Esophagus muscularis mucosa (tissue), 4 donors: Measurements from ENCODE around the gene SLC41A3. TPM values are rescaled to one million over a fixed set of nuclear protein-coding genes. Genes with fewer than 3 reads are reported as not detected.
A peak's percentile ranks its signal among the peaks of the same experiment; 100 is the strongest.

ENCODE experiments used
- DNase-seq: peaks from one replicate; pipeline ENCODE4 v3.0.0-alpha.2; 2017; ENCODE audit errors: extremely low spot score
- H3K27ac ChIP-seq, 4 donors: fragments of 200-600 bp; sonication (generic); replicated peaks in 1 of 4; 1 replicate in 3 of 4; 2 replicates in 1 of 4; pipeline ENCODE4 v1.5.1; 2016 to 2019; ENCODE audit warnings: mild to moderate bottlenecking in 1 of 4
- H3K27me3 ChIP-seq, 4 donors: fragments of 200-600 bp; sonication (generic); one replicate each; pipeline versions ENCODE4 v1.5.1 to v1.6.0; 2016 to 2019
- H3K36me3 ChIP-seq, 4 donors: fragments of 200-600 bp; sonication (generic); one replicate each; pipeline ENCODE4 v1.5.1; 2016 to 2019
- H3K4me1 ChIP-seq, 4 donors: fragments of 200-600 bp; sonication (generic); one replicate each; pipeline ENCODE4 v1.5.1; 2016 to 2019
- H3K4me3 ChIP-seq, 4 donors: fragments of 200-600 bp; sonication (generic); 1 replicate in 2 of 4; 2 replicates in 2 of 4; pipeline ENCODE4 v1.5.1; 2016 to 2019; ENCODE audit warnings: mild to moderate bottlenecking in 4 of 4, moderate library complexity in 1 of 4
- H3K9me3 ChIP-seq, 4 donors: fragments of 200-600 bp; sonication (generic); 1 replicate in 3 of 4; 2 replicates in 1 of 4; pipeline ENCODE4 v1.5.1; 2016 to 2019
- EP300 ChIP-seq: sonication (generic); formaldehyde crosslinking; IDR thresholded peaks from one replicate; pipeline ENCODE4 v1.6.1; 2017; ENCODE audit warnings: antibody characterized with exemption
- POLR2A ChIP-seq: fragments of 450-650 bp; IDR thresholded peaks from one replicate; pipeline ENCODE4 v1.6.1; 2017; ENCODE audit warnings: antibody characterized with exemption, moderate library complexity, mild to moderate bottlenecking, low read depth
- POLR2AphosphoS5 ChIP-seq, 2 donors: sonication (generic); formaldehyde crosslinking; IDR thresholded peaks; one replicate each; pipeline ENCODE4 v1.6.1; 2017; ENCODE audit warnings: antibody characterized with exemption in 2 of 2
- WGBS: methylation state at CpG from one replicate; pipeline ENCODE4 v1.1.5; 2018; 5-methylcytosine and 5-hydroxymethylcytosine counted together
- intact Hi-C: fragments of 100-400 bp; cut with DNase I; formaldehyde crosslinking; loops from one replicate; pipeline ENCODE4 v1.15.1; 2023
- total RNA-seq, 4 donors: library from RNA; depleted of rRNA; stranded (reverse); fragments of >200 nt; gene quantifications; one replicate each; pipeline versions ENCODE4 v1.1.0 to v1.2.1, GENCODE V29; 2016
- TF ChIP-seq, protein P1 (sequence below), 3 experiments: fragments of 200-600 bp in 2 of 3; fragments of 450-650 bp in 1 of 3; sonication (generic) in 2 of 3; IDR thresholded peaks; one replicate each; pipeline ENCODE4 v1.5.1; 2017 to 2019; ENCODE audit warnings: antibody characterized with exemption in 3 of 3, mild to moderate bottlenecking in 2 of 3, moderate library complexity in 1 of 3

The SLC41A3 gene
- total RNA-seq, 4 donors from 2014 or later, result 31.6 to 68.1 (median 38.9) TPM

DNA sequence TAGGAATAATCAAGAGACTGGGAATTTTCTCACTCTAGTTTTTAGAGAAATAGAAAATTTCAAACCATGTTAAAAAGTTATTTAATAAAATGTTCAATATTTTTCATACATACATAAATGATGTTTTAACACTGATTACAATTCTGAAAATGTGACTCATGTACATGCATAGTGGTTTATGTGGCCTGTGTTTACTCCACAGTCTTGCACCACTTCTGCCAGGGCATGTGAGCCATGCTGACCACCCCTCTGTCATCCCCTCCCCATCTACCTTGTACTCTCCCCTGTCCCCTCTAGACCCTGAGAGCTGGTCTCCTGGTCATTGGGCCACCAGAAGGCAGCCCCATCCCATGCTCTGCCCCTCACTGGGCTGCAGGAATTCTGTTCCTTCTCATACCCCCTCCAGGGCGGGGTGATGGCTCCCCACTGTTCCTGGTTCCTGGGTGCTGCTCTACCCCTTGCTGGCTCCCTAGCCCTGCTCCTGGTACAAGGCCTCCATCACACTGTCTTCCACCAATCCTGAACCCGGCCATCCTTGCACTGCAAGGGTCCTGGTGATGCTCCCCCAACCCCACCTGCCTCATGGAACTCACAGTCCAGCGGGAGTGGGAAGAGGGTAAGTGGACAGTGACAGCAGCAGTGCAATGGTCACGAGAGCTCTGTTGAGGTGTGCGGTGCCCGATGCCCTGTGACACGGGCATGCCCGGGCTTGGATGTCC lies 24.2 kb upstream of the SLC41A3 start:
- Histone ChIP-seq H3K27me3 (no peaks in the 10 kb centered on the region), H3K9me3 (no peaks in the 10 kb centered on the region), H3K36me3 (peaks cover 8 to 68% (median 36%) of the 10 kb centered on the region in 4 donors), H3K4me3 (no peak overlapping the region), H3K4me1 (peaks cover 1 to 6% (median 4%) of the 10 kb centered on the region in 4 donors), H3K27ac (no peak overlapping the region)
- WGBS, result 95% methylated on average over 8 of the region's 8 CpGs
- intact Hi-C loops, result no loop called here
- no peak for TF ChIP-seq EP300
- peak; percentile 86 for DNase-seq

DNA sequence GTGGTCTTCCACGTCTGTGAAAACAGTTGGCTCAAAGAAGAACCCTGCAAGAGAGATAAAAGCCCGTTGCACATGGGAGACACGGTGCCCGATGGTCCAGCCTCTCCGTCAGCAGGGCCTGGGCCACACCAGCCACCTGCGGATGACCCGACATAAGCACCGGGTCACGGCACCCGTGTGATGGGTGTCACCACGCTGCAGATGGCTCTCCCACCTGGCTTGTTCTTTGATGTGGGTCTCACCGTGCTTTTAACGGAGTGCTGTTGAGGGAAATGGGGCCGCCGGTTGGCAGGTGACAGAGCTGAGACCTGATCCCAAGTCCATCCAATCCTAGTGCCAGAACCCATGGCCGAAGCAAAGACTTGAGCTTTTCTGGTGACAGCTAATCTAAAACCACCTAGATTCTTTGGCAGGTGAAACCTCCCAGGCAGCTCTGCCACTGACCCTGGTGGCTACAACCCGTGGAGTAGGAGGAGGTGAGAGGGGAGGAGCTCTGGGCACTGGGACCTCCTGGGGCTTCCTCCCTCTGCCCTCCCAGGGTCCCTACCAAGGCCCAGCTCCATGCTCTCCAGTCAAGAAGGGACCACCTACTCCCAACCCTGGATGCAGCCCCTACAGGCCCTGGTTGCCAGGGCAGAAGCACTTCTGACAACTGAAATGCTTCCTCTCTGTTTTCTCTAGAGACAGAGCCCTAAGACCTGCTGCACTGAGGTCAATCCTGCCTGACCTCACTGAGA lies 23.4 kb upstream of the SLC41A3 start:
- Histone ChIP-seq H3K4me3 (no peak overlapping the region), H3K27ac (no peak overlapping the region), H3K36me3 (peaks cover 8 to 65% (median 36%) of the 10 kb centered on the region in 4 donors), H3K4me1 (peaks cover 9 to 14% (median 12%) of the 10 kb centered on the region in 4 donors), H3K9me3 (no peaks in the 10 kb centered on the region), H3K27me3 (no peaks in the 10 kb centered on the region)
- intact Hi-C loops, result no loop called here
- TF ChIP-seq, protein P1, sequence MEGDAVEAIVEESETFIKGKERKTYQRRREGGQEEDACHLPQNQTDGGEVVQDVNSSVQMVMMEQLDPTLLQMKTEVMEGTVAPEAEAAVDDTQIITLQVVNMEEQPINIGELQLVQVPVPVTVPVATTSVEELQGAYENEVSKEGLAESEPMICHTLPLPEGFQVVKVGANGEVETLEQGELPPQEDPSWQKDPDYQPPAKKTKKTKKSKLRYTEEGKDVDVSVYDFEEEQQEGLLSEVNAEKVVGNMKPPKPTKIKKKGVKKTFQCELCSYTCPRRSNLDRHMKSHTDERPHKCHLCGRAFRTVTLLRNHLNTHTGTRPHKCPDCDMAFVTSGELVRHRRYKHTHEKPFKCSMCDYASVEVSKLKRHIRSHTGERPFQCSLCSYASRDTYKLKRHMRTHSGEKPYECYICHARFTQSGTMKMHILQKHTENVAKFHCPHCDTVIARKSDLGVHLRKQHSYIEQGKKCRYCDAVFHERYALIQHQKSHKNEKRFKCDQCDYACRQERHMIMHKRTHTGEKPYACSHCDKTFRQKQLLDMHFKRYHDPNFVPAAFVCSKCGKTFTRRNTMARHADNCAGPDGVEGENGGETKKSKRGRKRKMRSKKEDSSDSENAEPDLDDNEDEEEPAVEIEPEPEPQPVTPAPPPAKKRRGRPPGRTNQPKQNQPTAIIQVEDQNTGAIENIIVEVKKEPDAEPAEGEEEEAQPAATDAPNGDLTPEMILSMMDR (IDR thresholded peaks at IDR 0.05), result no peak
- TF ChIP-seq POLR2AphosphoS5 (IDR thresholded peaks at IDR 0.05) (no peak), POLR2A (no peak), EP300 (no peak)
- peak; percentile 75 for DNase-seq
- WGBS, result 77% methylated on average over 4 of the region's 17 CpGs

DNA sequence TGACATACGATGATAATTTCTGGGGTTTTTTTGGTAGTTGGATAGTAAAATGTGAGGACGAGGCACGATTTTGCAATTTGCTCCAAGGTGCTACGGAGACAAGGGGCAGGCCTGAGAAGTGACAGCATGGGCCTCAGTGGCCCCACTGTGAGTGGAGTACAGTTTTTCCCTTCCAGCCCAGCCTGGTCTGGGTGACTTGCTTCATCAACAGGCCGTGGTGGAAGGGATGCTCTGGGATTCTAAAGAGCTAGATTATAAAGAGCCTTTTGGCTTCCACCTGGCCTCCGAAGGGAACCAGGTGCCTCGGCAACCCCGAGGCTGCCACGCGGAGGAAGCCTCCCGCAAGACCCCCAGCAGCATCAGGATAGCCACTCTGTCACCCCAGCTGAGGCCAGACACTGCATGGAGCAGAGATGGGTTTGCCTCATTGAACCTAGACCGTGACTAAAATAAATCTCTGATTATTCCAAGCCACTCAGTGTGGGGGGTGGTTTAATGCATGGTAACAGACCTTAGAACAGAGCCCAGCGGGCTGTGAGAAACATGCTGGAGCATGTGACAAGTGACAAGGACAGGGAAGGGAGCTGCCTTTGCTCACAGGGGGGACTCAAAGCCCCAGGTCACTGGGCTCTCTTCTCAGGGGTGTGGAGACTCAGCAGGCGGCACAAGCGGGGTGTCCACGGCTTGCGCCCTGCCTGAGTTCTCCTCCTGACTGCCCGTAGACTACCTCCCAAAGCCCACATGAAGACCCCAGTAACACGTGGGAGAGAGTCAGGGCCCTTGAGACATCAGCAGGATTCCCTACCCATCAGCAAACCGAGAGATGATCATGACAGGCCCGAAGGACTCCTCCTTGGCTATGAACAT lies 22.6 kb upstream of the SLC41A3 start:
- TF ChIP-seq, protein P1 (IDR thresholded peaks at IDR 0.05), result no peak
- TF ChIP-seq POLR2A (no peak), EP300 (no peak), POLR2AphosphoS5 (IDR thresholded peaks at IDR 0.05) (no peak)
- H3K27ac ChIP-seq, result no peak overlapping the region
- H3K36me3 ChIP-seq, result peaks cover 8 to 65% (median 36%) of the 10 kb centered on the region in 4 donors
- no peak overlapping the region for H3K4me3 ChIP-seq
- no peaks in the 10 kb centered on the region for H3K27me3 ChIP-seq
- 91% methylated on average over 21 of the region's 21 CpGs for WGBS
- H3K9me3 ChIP-seq, result no peaks in the 10 kb centered on the region
- intact Hi-C loops, result no loop called here
- peaks cover 16 to 22% (median 19%) of the 10 kb centered on the region in 4 donors for H3K4me1 ChIP-seq
- peak; percentile 75 for DNase-seq

DNA sequence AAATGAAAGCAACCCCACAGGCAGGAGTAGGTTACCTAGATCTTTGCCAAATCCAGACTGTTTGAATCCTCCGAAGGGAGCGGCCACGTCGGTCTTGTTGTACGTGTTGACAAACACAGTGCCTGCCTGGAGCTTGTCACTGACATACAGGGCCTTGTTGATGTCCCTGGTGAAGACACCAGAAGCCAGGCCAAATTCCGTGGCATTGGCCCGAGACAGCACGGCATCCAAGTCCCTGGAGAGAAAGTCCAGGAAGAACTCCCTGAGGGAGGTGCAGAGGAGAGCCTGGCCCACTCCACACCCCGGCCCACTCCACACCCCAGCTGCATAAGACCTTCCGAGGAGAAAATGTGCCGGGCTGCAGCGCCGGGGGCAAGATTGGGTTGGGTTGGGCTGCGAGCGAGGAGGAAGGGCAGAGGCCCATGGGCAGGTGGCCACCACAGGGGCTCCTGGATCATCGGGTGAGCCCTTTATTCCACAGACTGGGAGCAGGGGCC lies 21.8 kb upstream of the SLC41A3 start:
- intact Hi-C loops, result no loop called here
- Histone ChIP-seq H3K27me3 (no peaks in the 10 kb centered on the region), H3K36me3 (peaks cover 8 to 65% (median 36%) of the 10 kb centered on the region in 4 donors), H3K4me1 (peaks cover 16 to 23% (median 21%) of the 10 kb centered on the region in 4 donors), H3K9me3 (no peaks in the 10 kb centered on the region), H3K27ac (no peak overlapping the region), H3K4me3 (no peak overlapping the region)
- TF ChIP-seq, protein P1 (IDR thresholded peaks at IDR 0.05), result no peak
- TF ChIP-seq EP300, result no peak
- TF ChIP-seq POLR2AphosphoS5 (IDR thresholded peaks at IDR 0.05), result no peak
- no peak for TF ChIP-seq POLR2A
- 93% methylated on average over 15 of the region's 16 CpGs for WGBS
- DNase-seq, result peak; percentile 87
